GM13976 (cell line): Measurements from ENCODE around the gene GP1BB.
"Not testable (repeated sequence)": the region's sequence is repeated elsewhere in the genome, so short reads cannot be mapped to it uniquely, and the experiment has no call there.

Experiments
- DNase-seq: peaks from one replicate; pipeline ENCODE4 v3.0.0; 2012; ENCODE audit warnings: low spot score
- in situ Hi-C: fragments of 300-500 bp; cut with MboI; formaldehyde crosslinking; loops from one replicate; pipeline ENCODE4 v1.12.0; 2022; ENCODE audit warnings: low sequenced_read_pairs, mixed read lengths, inconsistent platforms; ENCODE audit not compliant: unreplicated experiment
- TF ChIP-seq, protein P1 (sequence below): IDR thresholded peaks from 2 replicates; pipeline ENCODE4 v1.5.1; 2012; ENCODE audit warnings: borderline replicate concordance, mild to moderate bottlenecking; ENCODE audit not compliant: insufficient read depth; ENCODE audit errors: extremely low read depth, missing control alignments, control extremely low read depth

Gene GP1BB

DNA sequence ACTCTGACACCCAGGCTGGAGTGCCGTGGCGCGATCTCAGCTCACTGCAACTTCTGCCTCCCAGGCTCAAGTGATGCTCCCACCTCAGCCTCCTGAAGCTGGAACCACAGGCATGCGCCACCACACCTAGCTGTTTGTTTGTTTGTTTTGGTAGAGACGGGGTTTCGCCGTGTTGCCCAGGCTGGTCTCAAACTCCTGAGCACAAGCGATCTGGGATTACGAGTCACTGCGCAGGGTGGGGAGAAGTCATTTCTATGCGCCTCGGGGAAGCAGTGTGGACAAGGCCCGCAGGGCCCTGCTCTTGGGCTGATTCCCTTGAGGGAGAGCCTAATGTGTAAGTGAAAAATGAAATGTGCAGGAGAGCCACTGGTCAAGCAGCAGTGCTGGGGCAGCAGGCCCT lies 28.6 kb upstream of the GP1BB start:
- in situ Hi-C loops: no loop called here

DNA sequence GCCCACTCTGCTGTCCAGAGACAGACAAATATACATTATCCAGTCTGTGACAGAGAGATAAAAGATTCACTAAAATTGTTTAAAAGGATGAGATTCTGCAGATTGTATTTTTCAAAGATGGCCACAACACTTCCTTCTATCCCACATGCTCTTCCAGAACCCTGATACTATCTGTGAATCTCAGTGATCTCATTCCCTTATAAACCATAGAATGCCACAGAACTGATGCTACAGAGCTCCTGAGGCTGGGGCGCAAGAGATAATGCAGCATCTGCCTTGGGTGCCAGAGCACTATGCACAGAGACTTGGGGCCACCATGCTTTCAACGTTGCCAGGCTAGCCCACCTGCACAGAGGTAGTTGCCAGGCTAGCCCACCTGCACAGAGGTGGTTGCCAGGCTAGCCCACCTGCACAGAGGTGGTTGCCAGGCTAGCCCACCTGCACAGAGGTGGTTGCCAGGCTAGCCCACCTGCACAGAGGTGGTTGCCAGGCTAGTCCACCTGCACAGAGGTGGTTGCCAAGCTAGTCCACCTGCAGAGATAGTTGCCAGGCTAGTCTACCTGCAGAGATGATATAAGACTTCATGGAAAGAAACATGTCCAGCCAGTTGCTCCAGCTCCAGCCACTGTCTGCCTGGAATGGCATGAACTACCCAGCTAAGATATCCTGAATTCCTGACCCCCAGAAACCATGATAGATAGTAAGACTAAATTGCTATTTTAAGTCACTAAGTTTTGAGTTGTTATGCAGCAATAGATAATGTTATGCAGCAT lies 26.6 kb upstream of the GP1BB start:
- TF ChIP-seq, protein P1, sequence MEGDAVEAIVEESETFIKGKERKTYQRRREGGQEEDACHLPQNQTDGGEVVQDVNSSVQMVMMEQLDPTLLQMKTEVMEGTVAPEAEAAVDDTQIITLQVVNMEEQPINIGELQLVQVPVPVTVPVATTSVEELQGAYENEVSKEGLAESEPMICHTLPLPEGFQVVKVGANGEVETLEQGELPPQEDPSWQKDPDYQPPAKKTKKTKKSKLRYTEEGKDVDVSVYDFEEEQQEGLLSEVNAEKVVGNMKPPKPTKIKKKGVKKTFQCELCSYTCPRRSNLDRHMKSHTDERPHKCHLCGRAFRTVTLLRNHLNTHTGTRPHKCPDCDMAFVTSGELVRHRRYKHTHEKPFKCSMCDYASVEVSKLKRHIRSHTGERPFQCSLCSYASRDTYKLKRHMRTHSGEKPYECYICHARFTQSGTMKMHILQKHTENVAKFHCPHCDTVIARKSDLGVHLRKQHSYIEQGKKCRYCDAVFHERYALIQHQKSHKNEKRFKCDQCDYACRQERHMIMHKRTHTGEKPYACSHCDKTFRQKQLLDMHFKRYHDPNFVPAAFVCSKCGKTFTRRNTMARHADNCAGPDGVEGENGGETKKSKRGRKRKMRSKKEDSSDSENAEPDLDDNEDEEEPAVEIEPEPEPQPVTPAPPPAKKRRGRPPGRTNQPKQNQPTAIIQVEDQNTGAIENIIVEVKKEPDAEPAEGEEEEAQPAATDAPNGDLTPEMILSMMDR: no peak
- DNase-seq: no peak
- in situ Hi-C loops: no loop called here

More for the DNA sequence above, 28.6 kb upstream of the GP1BB start:
- TF ChIP-seq, protein P1: no peak
- no peak for DNase-seq

DNA sequence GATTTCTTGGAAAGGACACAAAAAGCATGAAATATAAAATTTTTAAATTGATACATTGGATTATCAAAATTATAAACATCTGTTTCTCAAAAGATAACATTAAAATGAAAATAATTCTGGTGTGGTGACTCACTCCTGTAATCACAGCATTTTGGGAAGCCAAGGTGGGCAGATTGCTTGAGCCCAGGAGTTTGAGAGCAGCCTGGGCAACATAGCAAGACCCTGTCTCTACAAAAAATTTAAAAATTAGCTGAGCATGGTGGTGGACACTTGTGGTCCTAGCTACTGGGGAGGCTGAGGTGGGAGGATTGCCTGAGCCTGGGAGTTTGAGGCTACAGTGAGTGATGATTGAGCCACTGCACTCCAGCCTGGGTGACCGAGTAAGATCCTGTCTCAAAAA lies 25.5 kb upstream of the GP1BB start:
- in situ Hi-C loops, DNase-seq: not testable (repeated sequence)

DNA sequence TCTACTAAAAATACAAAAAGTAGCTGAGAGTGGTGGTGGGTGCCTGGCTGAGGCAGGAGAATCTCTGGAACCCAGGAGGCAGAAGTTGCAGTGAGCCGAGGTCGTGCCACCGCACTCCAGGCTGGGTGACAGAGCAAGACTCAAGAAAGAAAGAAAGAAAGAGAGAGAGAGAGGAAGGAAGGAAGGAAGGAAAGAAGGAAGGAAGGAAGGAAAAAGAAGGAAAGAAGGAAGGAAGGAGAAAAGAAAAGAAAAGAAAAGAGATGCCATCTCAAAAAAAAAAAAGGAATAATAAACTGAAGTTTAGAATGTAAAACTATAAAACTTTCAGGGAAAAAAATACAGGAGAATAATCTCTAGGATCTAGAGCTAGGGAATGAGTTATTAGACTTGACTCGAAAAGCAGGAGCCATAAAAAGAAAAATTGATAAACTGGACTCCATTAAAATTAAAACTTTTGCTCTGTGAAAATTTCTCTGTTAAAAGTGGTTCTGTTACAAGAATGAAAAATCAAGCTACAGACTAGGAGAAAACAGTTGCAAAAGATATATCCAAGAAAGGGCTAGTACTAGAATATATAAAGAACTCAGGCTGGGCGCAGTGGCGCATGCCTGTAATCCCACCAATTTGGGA lies 22.4 kb upstream of the GP1BB start:
- in situ Hi-C loops: no loop called here
- TF ChIP-seq, protein P1: no peak
- no peak for DNase-seq

DNA sequence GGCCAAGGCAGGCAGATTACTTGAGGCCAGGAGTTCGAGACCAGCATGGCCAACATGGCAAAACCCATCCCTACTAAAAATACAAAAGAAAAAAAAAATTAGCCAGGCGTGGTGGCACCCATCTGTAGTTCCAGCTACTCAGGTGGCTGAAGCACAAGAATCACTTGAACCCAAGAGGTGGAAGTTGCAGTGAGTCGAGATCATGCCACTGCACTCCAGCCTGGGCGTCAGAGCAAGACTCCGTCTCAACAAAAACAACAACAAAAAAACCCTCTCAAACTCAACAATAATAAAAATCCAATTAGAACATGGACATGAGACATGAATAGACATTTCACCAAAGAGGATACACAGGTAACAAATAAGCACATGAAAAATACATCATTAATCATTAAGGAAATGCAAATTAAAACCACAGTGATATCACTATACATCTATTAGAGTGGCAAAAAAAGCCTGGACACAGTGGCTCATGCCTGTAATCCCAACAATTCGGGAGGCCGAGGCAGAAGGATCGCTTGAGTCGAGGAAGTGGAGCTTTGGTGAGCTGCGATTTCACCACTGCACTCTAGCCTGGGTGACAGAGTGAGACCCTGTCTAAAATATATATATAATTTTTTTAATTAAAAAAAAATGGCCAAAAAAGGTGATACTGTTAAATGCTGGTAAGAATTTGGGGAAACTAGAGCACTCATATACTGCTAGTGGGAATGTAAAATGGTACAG lies 21.8 kb upstream of the GP1BB start:
- TF ChIP-seq, protein P1: no peak
- no peak for DNase-seq
- in situ Hi-C loops: no loop called here

DNA sequence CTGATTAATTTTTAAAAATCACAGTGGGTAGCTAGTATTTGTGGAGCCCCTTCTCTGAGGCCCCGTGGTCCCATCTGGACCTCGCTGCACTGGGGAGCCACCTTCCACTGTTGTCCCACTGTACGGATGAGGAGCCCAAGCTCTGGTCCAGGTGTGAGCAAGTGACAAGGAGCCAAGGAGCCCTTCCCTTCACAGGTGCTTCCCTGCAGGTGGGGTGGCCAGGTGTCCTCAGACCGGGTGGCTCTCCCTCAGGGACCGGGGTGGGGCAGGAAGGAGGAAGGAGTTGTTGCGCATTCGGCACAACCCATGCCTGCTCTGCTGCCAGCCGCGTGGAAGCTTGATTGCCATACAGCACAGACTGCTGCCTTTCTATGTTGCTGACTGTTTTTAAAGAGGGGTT lies 19.5 kb upstream of the GP1BB start:
- in situ Hi-C loops: no loop called here
- no peak for DNase-seq
- TF ChIP-seq, protein P1: no peak
